Measurements from ENCODE around the gene CADPS2. TPM values are rescaled to one million over a fixed set of nuclear protein-coding genes. Genes with fewer than 3 reads are reported as not detected.

The CADPS2 gene
- total and polyA plus RNA-seq, 8 donors, result 34.2 to 83.4 (median 64.6) TPM

DNA sequence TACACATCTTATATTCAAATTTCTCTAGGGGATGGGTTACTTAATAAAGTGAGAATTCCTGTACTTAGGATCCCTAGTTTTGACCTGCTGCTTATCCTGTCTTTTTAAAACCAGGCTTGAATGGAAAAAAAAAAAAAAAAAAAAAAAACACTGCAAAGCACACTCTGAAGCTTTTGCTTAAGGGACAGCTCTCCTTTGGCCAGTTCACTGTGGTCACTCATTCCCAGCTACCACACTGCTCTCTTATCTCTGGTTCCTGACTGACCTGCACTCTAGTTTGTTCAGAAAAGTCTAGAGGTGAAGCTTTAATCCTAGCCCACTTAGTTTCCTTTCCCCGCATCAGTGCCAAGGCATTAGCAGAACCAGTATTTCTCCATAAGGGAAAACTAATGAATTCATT lies 82.4 kb downstream of the CADPS2 start:
- no peak for ATAC-seq

GRCh38 chr7:122803323-122803722 lies 82.9 kb downstream of the CADPS2 start:
- Histone ChIP-seq H3K27ac (no peak overlapping the region), H3K4me3 (no peak overlapping the region), H3K4me1 (no peaks in the 10 kb centered on the region), H3K27me3 (no peaks in the 10 kb centered on the region), H3K9me3 (no peaks in the 10 kb centered on the region), H3K36me3 (no peaks in the 10 kb centered on the region)
- DNase-seq (peak in 1 of 4 donors; percentile 35), ATAC-seq (peak; percentile 73)
- TF ChIP-seq, protein P1, sequence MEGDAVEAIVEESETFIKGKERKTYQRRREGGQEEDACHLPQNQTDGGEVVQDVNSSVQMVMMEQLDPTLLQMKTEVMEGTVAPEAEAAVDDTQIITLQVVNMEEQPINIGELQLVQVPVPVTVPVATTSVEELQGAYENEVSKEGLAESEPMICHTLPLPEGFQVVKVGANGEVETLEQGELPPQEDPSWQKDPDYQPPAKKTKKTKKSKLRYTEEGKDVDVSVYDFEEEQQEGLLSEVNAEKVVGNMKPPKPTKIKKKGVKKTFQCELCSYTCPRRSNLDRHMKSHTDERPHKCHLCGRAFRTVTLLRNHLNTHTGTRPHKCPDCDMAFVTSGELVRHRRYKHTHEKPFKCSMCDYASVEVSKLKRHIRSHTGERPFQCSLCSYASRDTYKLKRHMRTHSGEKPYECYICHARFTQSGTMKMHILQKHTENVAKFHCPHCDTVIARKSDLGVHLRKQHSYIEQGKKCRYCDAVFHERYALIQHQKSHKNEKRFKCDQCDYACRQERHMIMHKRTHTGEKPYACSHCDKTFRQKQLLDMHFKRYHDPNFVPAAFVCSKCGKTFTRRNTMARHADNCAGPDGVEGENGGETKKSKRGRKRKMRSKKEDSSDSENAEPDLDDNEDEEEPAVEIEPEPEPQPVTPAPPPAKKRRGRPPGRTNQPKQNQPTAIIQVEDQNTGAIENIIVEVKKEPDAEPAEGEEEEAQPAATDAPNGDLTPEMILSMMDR (IDR thresholded peaks at IDR 0.05), result no peak
- intact Hi-C loops (cut with DNase I), result no loop called here

More for the DNA sequence above, 82.4 kb downstream of the CADPS2 start:
- Histone ChIP-seq H3K9me3 (no peaks in the 10 kb centered on the region), H3K27ac (no peak overlapping the region), H3K27me3 (no peaks in the 10 kb centered on the region), H3K36me3 (no peaks in the 10 kb centered on the region), H3K4me1 (no peaks in the 10 kb centered on the region), H3K4me3 (no peak overlapping the region)
- intact Hi-C loops (cut with DNase I), result no loop called here
- DNase-seq, result no peak
- TF ChIP-seq, protein P1 (IDR thresholded peaks at IDR 0.05), result no peak

DNA sequence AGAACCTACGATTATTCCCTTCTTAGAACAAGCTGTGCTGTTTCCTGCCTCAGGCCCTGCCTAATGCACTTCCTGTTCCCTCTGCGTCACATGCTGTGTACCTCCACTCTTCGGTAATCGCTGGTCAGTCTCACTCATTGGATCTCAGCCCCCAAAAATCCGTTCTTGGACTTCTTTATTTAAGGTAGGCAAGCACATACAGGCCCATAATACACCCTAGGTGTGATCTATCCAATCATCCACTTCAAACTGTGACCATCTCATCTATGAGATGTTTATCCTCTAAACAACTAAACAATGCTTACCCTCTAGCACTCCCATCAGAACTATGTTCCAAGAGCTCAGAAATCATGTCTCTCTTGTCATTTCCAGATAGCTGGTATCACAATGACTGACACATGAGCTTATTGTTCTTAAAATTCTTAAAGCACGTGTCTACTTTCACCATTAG lies 83.9 kb downstream of the CADPS2 start:
- no peak for DNase-seq

DNA sequence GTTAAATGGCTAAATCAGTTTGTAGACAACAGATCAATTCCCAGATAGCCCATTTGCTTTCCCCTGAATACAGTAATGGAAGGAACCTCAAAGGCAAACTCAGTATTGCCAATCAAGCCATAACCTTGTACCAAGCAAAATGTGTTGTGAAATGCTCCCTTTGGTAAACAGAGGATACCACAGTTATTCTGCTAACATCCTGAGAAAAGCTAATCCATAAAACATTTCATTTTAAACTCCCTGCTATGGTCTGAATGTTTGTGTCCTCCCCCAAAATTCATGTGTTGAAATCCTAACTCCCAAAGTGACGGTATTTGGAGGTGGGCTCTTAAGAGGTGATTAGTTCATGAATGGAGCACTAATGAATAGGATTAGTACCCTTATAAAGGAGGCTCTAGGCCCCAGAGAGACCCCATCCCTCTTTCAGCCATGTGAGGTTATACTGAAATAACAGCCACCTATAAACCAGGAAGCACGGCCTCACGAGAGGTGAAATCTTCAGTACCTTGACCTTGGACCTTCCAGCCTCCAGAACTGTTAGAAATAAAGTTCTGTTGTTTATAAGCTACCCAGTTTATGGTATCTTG lies 94.2 kb downstream of the CADPS2 start:
- Histone ChIP-seq H3K4me3 (no peak overlapping the region), H3K9me3 (no peaks in the 10 kb centered on the region), H3K4me1 (no peaks in the 10 kb centered on the region), H3K27ac (no peak overlapping the region), H3K27me3 (no peaks in the 10 kb centered on the region), H3K36me3 (no peaks in the 10 kb centered on the region)
- intact Hi-C loops (cut with DNase I), result no loop called here
- DNase-seq (no peak), ATAC-seq (no peak)
- TF ChIP-seq, protein P1 (IDR thresholded peaks at IDR 0.05), result no peak

More for the DNA sequence above, 83.9 kb downstream of the CADPS2 start:
- intact Hi-C loops (cut with DNase I), result no loop called here
- Histone ChIP-seq H3K27ac (peak overlapping the region in 1 of 2 donors; percentile 70), H3K36me3 (no peaks in the 10 kb centered on the region), H3K27me3 (no peaks in the 10 kb centered on the region), H3K4me1 (no peaks in the 10 kb centered on the region), H3K4me3 (no peak overlapping the region), H3K9me3 (no peaks in the 10 kb centered on the region)
- TF ChIP-seq, protein P1 (IDR thresholded peaks at IDR 0.05), result no peak
- peak; percentile 49 for ATAC-seq

- H3K36me3 ChIP-seq, result no peaks in the 10 kb centered on the region
- TF ChIP-seq, protein P1 (IDR thresholded peaks at IDR 0.05), result no peak
- no peak overlapping the region for H3K4me3 ChIP-seq
- H3K27ac ChIP-seq, result no peak overlapping the region
- intact Hi-C loops (cut with DNase I), result no loop called here
- no peaks in the 10 kb centered on the region for H3K9me3 ChIP-seq
- no peaks in the 10 kb centered on the region for H3K27me3 ChIP-seq
- no peak for DNase-seq
- no peaks in the 10 kb centered on the region for H3K4me1 ChIP-seq
- ATAC-seq, result no peak
These were observed 95.7 kb downstream of the CADPS2 start for GRCh38 chr7:122790591-122790990.
